DMS114 treated with DMSO at 0.1 percent for 48 hours (cell line): ENCODE measurements around the gene FAM83F.

Source experiments
- DNase-seq: peaks from one replicate; lab custom pipeline; 2025; ENCODE audit not compliant: unreplicated experiment; lab: John Stamatoyannopoulos, UW

FAM83F gene

GRCh38 chr22:40033586-40034380 is 39.0 kb downstream of the FAM83F start:
- DNase-seq = no peak

- DNase-seq = no peak
Measured at GRCh38 chr22:40035351-40035750, 40.6 kb downstream of the FAM83F start.

GRCh38 chr22:40036126-40036525 is 41.4 kb downstream of the FAM83F start:
- no peak for DNase-seq

- peak; percentile 57 for DNase-seq
Measured at GRCh38 chr22:40036591-40037225, 42.0 kb downstream of the FAM83F start.

- no peak for DNase-seq
Measured at GRCh38 chr22:40037320-40037719, 42.6 kb downstream of the FAM83F start.

- DNase-seq = no peak
Measured at GRCh38 chr22:40039482-40040115, 44.8 kb downstream of the FAM83F start.

- DNase-seq = no peak
Measured at GRCh38 chr22:40040927-40041326, 46.2 kb downstream of the FAM83F start.

- no peak for DNase-seq
Measured at GRCh38 chr22:40041366-40042137, 46.8 kb downstream of the FAM83F start.

GRCh38 chr22:40042312-40042711 is 47.6 kb downstream of the FAM83F start:
- no peak for DNase-seq

- DNase-seq = no peak
Measured at GRCh38 chr22:40043081-40043480, 48.3 kb downstream of the FAM83F start.

- DNase-seq = no peak
Measured at GRCh38 chr22:40043793-40044101, 49.0 kb downstream of the FAM83F start.

- DNase-seq = peak; percentile 97
Measured at GRCh38 chr22:40044102-40044869, 49.5 kb downstream of the FAM83F start.

- DNase-seq = no peak
Measured at GRCh38 chr22:40044870-40045834, 50.4 kb downstream of the FAM83F start.

GRCh38 chr22:40046126-40046525 is 51.4 kb downstream of the FAM83F start:
- no peak for DNase-seq

GRCh38 chr22:40050258-40050657 is 55.5 kb downstream of the FAM83F start:
- DNase-seq = no peak

GRCh38 chr22:40051322-40051721 is 56.6 kb downstream of the FAM83F start:
- DNase-seq = no peak

- no peak for DNase-seq
Measured at GRCh38 chr22:40053460-40053859, 58.7 kb downstream of the FAM83F start.

GRCh38 chr22:40054486-40054885 is 59.7 kb downstream of the FAM83F start:
- no peak for DNase-seq

- no peak for DNase-seq
Measured at GRCh38 chr22:40055143-40055883, 60.6 kb downstream of the FAM83F start.
